Activated naive CD4-positive, alpha-beta T cell treated with anti-CD3 and anti-CD28 coated beads for 36 hours (primary cell): Measurements from ENCODE around the gene ANKRD63. TPM values are rescaled to one million over a fixed set of nuclear protein-coding genes. Genes with fewer than 3 reads are reported as not detected.
A peak's percentile ranks its signal among the peaks of the same experiment; 100 is the strongest.

Experiments
- CTCF ChIA-PET: fragments of 350-600 bp; sonication (Branson Sonifier 250); formaldehyde crosslinking; loops from one replicate; lab custom pipeline; 2021; ENCODE audit warnings: antibody characterized with exemption; lab: Charles Lee
- DNase-seq: peaks from one replicate; pipeline ENCODE4 v3.0.0-alpha.2; 2020
- H3K27ac Mint-ChIP-seq: one replicate; pipeline ENCODE4 v1.8.0; 2021; ENCODE audit warnings: mild to moderate bottlenecking, mixed read lengths
- H3K27me3 Mint-ChIP-seq: one replicate; pipeline ENCODE4 v1.8.0; 2021; ENCODE audit warnings: low read depth, mixed read lengths
- H3K36me3 Mint-ChIP-seq: one replicate; pipeline ENCODE4 v1.8.0; 2021; ENCODE audit warnings: low read depth, mixed read lengths
- H3K4me1 Mint-ChIP-seq: one replicate; pipeline ENCODE4 v1.8.0; 2021; ENCODE audit warnings: low read depth, mixed read lengths
- H3K4me3 Mint-ChIP-seq: one replicate; pipeline ENCODE4 v1.8.0; 2021; ENCODE audit warnings: mild to moderate bottlenecking, moderate library complexity, mixed read lengths
- H3K9me3 Mint-ChIP-seq: one replicate; pipeline ENCODE4 v1.8.0; 2021; ENCODE audit warnings: mixed read lengths
- intact Hi-C: fragments of 100-400 bp; cut with micrococcal nuclease; formaldehyde crosslinking; loops from one replicate; pipeline ENCODE4 v1.15.1; 2023
- total RNA-seq, 2 experiments: library from RNA; stranded (reverse); gene quantifications; one replicate each; pipeline ENCODE4 v1.2.3, GENCODE V29; 2021

ANKRD63 gene
- total RNA-seq = not detected

GRCh38 chr15:40282869-40283614 lies at the start of gene ANKRD63:
Gene ANKRD63 (minus strand): TSS chr15:40283064. CDS start chr15:40282586, 478 bp downstream.
- peaks cover 23% of the 10 kb centered on the region for H3K27me3 Mint-ChIP-seq
- H3K27ac Mint-ChIP-seq = no peak within 1 kb of the TSS
- peak within 1 kb of the TSS; percentile 62 for H3K4me3 Mint-ChIP-seq
- no peaks in the 10 kb centered on the region for H3K36me3 Mint-ChIP-seq
- H3K9me3 Mint-ChIP-seq = no peaks in the 10 kb centered on the region
- peaks cover 5% of the 10 kb centered on the region for H3K4me1 Mint-ChIP-seq
- peak; percentile 22 for DNase-seq
- CTCF ChIA-PET = interaction anchor here (1.0 to 2.8 kb wide), 6 partner anchors 8 to 54 kb away, joined by 3 to 17 read pairs (median 4); partner anchors contain the start of gene PLCB2
- intact Hi-C loops = loop anchor here (5.0 kb wide), 1 partner anchor 39 kb away; the partner anchor contains the start of gene INAFM2

DNA sequence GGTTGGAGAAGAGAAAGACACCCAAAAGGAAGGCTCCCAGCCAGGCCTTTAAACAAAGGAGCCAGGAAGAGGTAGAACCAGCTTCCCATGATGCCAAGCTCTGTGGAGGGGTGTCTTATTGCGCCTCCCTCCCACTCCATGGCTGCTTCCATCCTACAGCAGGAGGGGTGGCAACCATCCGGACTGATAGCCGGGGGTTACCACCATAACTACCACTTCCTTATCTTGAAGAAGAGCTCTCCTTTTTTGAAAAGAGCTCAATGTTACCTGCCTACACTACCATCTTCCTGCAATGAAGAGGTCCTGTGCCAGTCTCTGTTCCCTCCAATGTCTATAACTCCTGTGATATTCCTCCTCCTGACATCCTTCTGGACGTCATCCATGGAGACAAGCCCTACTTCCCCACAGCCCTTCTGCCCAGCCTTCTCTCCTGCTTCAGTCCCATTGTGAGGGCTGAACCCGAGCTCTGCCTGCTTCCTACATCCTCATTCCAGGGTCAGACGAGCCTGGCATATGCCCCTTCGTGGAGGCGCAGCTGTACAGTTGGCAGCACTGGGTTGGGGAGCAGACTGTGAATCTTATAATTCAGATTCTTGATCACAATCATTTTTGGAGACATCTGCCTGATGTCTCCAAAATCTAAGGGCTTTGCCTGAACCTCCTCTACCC lies 49.4 kb upstream of the ANKRD63 start:
- DNase-seq = no peak
- intact Hi-C loops = no loop called here
- CTCF ChIA-PET = interaction anchor here (1.2 to 19.2 kb wide), 4 partner anchors 12 to 53 kb away, joined by 4 to 448 read pairs (median 10); partner anchors contain the start of genes ANKRD63, INAFM2 and PLCB2
- no peak overlapping the region for H3K27ac Mint-ChIP-seq
- H3K36me3 Mint-ChIP-seq = no peaks in the 10 kb centered on the region
- H3K9me3 Mint-ChIP-seq = no peaks in the 10 kb centered on the region
- H3K27me3 Mint-ChIP-seq = no peaks in the 10 kb centered on the region
- H3K4me1 Mint-ChIP-seq = peaks cover 15% of the 10 kb centered on the region
- H3K4me3 Mint-ChIP-seq = no peak overlapping the region

DNA sequence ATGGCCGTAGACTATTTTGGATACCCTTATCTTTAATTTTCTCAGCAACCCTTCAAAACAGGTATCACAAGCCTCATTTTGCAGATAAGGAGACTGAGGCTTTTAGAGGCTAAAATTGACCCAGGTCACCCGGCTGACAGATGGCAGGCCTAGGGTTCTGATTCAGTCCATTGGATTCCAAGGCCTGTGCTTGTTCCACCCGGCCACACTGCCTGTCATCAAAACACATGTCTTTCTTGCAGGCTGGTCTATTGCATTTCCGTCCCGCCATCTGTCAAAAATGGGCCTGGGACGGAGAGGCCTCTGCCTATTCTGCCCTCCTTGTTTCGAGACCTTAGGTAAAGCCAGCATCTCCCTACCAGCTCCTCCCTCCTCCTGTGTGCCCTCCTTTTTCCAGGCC lies 48.8 kb upstream of the ANKRD63 start:
- intact Hi-C loops = no loop called here
- H3K27ac Mint-ChIP-seq = no peak overlapping the region
- H3K4me1 Mint-ChIP-seq = peaks cover 12% of the 10 kb centered on the region
- no peak overlapping the region for H3K4me3 Mint-ChIP-seq
- no peaks in the 10 kb centered on the region for H3K36me3 Mint-ChIP-seq
- no peaks in the 10 kb centered on the region for H3K27me3 Mint-ChIP-seq
- no peaks in the 10 kb centered on the region for H3K9me3 Mint-ChIP-seq
- CTCF ChIA-PET = interaction anchor here (1.2 to 19.2 kb wide), 4 partner anchors 12 to 52 kb away, joined by 4 to 448 read pairs (median 10); partner anchors contain the start of genes ANKRD63, INAFM2 and PLCB2
- no peak for DNase-seq

DNA sequence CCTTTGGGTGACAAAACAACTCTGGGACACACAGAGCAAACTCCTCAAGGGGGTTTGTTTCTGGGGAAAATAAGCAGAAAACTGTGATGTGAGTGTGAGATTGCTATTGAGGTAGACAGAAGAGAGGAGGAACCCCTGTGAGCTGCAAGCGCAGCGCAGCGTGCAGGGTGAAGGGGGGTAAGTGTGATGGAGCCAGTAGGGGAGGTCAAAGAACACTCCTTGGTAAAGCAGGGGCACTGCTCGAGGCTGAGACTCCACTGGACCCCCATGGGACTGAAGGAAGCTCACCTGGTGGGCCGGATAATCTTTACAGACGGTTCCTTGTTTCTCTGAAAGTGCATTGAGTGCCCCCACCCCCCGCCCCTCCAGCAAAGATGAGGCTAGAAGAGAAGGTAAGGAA lies 48.2 kb upstream of the ANKRD63 start:
- DNase-seq = no peak
- Mint-ChIP-seq H3K36me3 (no peaks in the 10 kb centered on the region), H3K27ac (no peak overlapping the region), H3K9me3 (no peaks in the 10 kb centered on the region), H3K4me3 (no peak overlapping the region), H3K4me1 (peaks cover 14% of the 10 kb centered on the region), H3K27me3 (no peaks in the 10 kb centered on the region)
- CTCF ChIA-PET = interaction anchor here (1.3 to 19.2 kb wide), 3 partner anchors 13 to 52 kb away, joined by 5 to 448 read pairs (median 16); partner anchors contain the start of genes INAFM2 and PLCB2
- intact Hi-C loops = no loop called here

GRCh38 chr15:40330368-40330836 lies 47.5 kb upstream of the ANKRD63 start:
- Mint-ChIP-seq H3K4me3 (no peak overlapping the region), H3K4me1 (peaks cover 19% of the 10 kb centered on the region), H3K9me3 (no peaks in the 10 kb centered on the region), H3K27ac (no peak overlapping the region), H3K27me3 (no peaks in the 10 kb centered on the region), H3K36me3 (no peaks in the 10 kb centered on the region)
- CTCF ChIA-PET = interaction anchor here (2.6 to 19.2 kb wide), 2 partner anchors 13 to 15 kb away, joined by 16 to 448 read pairs; partner anchors contain the start of genes INAFM2 and PLCB2
- no peak for DNase-seq
- intact Hi-C loops = no loop called here

DNA sequence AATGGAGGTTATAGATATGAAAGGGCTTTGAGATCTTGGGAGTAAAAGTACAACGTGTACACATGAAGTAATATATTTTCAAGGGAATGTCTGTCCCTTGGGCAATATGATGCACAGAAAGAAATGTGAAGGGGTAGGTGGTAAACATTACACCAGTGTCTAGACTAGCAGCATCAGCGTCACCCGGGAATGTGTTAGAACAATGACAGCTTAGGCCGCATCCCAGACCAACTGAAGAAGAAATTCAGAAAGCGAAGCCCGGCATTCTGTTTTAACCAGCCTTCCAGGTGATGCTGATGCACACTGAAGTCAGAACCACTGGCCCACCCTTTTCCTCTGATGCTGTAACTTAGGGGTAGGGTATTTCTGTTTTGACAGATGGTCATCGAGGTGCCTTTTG lies 46.9 kb upstream of the ANKRD63 start:
- no peaks in the 10 kb centered on the region for H3K27me3 Mint-ChIP-seq
- intact Hi-C loops = no loop called here
- CTCF ChIA-PET = interaction anchor here (2.6 to 19.2 kb wide), 3 partner anchors 8 to 15 kb away, joined by 17 to 448 read pairs (median 130); partner anchors contain the start of genes CCDC9B, INAFM2 and PLCB2
- H3K27ac Mint-ChIP-seq = no peak overlapping the region
- H3K4me1 Mint-ChIP-seq = peaks cover 25% of the 10 kb centered on the region
- no peak overlapping the region for H3K4me3 Mint-ChIP-seq
- H3K36me3 Mint-ChIP-seq = peaks cover 3% of the 10 kb centered on the region
- H3K9me3 Mint-ChIP-seq = no peaks in the 10 kb centered on the region
- no peak for DNase-seq

DNA sequence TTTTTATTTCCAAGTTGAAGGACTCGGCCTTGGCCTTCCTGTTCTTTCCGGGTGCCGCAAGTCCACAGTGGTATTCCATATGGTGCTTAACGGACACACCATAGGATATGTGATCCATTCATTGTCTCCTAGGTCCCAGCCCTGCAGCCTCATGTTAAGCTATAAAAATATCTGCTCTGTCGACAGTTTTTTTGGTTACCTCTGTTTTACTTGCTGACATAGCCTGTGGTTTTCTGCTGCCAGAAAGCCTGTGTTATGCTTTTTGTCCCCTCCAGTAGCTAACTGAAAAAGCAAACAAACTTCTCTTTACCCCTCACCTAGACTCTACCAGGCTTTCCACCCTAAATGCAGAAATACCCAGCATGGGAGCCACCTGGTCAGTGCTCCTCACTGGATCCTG lies 45.9 kb upstream of the ANKRD63 start:
- Mint-ChIP-seq H3K36me3 (peaks cover 3% of the 10 kb centered on the region), H3K4me3 (no peak overlapping the region), H3K9me3 (no peaks in the 10 kb centered on the region), H3K27me3 (no peaks in the 10 kb centered on the region), H3K27ac (no peak overlapping the region), H3K4me1 (peaks cover 18% of the 10 kb centered on the region)
- DNase-seq = no peak
- intact Hi-C loops = no loop called here
- CTCF ChIA-PET = interaction anchor here (0.7 to 19.2 kb wide), 8 partner anchors 9 to 68 kb away, joined by 3 to 448 read pairs (median 10); partner anchors contain the start of genes CCDC9B, INAFM2 and PLCB2

DNA sequence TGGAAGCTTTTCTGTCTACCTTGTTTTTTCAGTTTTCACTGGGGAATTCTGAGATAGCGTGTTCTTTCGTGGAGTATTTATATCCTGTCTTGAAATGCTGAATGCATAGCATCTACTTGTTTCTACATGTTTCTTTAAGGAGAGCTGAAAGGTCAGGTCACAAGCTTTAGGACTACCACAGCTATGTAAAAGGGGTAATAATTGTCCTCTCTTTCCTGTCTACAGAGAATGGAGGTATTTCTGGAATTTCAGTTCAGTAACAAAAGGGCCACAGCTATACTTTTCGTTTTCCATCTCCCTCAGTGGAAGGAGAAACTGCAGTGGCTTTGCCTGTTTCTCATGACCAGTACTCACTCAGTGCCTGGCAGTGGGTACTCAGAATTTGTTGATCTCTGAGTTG lies 45.3 kb upstream of the ANKRD63 start:
- Mint-ChIP-seq H3K9me3 (no peaks in the 10 kb centered on the region), H3K27me3 (no peaks in the 10 kb centered on the region), H3K4me3 (no peak overlapping the region), H3K36me3 (peaks cover 3% of the 10 kb centered on the region), H3K27ac (no peak overlapping the region), H3K4me1 (peaks cover 16% of the 10 kb centered on the region)
- CTCF ChIA-PET = interaction anchor here (1.0 to 19.2 kb wide), 7 partner anchors 10 to 55 kb away, joined by 3 to 448 read pairs (median 16); partner anchors contain the start of genes CCDC9B, INAFM2 and PLCB2
- intact Hi-C loops = no loop called here
- no peak for DNase-seq

DNA sequence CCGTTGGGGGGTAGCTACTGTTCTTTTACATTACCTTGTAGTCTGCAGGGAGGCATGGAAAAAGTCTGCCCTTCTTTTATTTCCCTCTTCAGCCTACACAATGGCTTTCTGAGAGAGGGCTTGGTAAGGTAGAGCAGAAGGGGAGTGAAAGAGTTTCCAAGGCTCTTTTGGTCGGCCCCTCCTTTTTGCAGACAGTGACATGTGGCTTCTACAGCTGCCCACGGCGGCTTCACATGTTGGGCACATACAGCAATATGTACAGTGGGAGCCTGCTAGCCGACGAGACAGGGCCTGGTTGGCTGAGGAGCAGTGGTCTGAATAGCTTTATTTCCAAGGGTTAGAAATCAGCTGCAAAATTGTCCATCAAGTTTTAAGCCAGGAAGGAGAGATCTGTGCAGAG lies 44.6 kb upstream of the ANKRD63 start:
- CTCF ChIA-PET = interaction anchor here (1.2 to 19.2 kb wide), 7 partner anchors 11 to 53 kb away, joined by 4 to 448 read pairs (median 16); partner anchors contain the start of genes CCDC9B, INAFM2 and PLCB2
- Mint-ChIP-seq H3K9me3 (no peaks in the 10 kb centered on the region), H3K4me3 (no peak overlapping the region), H3K27ac (no peak overlapping the region), H3K27me3 (no peaks in the 10 kb centered on the region), H3K4me1 (peaks cover 18% of the 10 kb centered on the region), H3K36me3 (peaks cover 3% of the 10 kb centered on the region)
- no peak for DNase-seq
- intact Hi-C loops = no loop called here

DNA sequence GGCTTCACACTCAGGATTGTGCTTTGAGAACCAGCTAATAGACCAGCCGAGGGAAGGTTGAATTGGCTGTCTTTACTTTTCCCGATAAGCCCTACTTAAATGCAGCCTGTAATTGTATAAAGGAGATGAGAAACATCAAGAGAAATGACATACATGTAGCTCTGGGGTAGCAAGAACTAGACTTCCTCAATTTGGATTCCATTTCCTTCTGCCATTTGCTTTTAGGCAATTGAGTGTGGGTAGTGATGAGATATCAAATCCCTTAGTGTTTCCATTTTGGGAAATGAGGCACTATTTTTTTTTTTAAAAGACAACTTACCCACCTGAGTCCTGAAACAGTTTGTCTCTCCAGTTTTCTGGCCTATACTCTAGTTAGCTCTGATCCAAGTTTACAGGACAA lies 42.8 kb upstream of the ANKRD63 start:
- intact Hi-C loops = loop anchor here (2.0 kb wide), 1 partner anchor 33 kb away; the partner anchor contains the start of gene DISP2
- H3K4me1 Mint-ChIP-seq = peaks cover 22% of the 10 kb centered on the region
- H3K27ac Mint-ChIP-seq = no peak overlapping the region
- no peaks in the 10 kb centered on the region for H3K27me3 Mint-ChIP-seq
- CTCF ChIA-PET = interaction anchor here (0.6 to 5.8 kb wide), 14 partner anchors 9 to 361 kb away, joined by 3 to 130 read pairs (median 5); partner anchors contain the start of gene CCDC9B
- no peaks in the 10 kb centered on the region for H3K9me3 Mint-ChIP-seq
- no peak for DNase-seq
- H3K36me3 Mint-ChIP-seq = peaks cover 3% of the 10 kb centered on the region
- no peak overlapping the region for H3K4me3 Mint-ChIP-seq

GRCh38 chr15:40325188-40325587 lies 42.3 kb upstream of the ANKRD63 start:
- intact Hi-C loops = loop anchor here (2.0 kb wide), 1 partner anchor 34 kb away; the partner anchor contains the start of gene DISP2
- H3K27ac Mint-ChIP-seq = no peak overlapping the region

More at GRCh38 chr15:40325188-40325587, 42.3 kb upstream of the ANKRD63 start:
- H3K27me3 Mint-ChIP-seq = no peaks in the 10 kb centered on the region
- DNase-seq = no peak
- peaks cover 3% of the 10 kb centered on the region for H3K36me3 Mint-ChIP-seq
- H3K4me1 Mint-ChIP-seq = peaks cover 22% of the 10 kb centered on the region
- CTCF ChIA-PET = interaction anchor here (0.5 to 5.8 kb wide), 17 partner anchors 8 to 360 kb away, joined by 3 to 130 read pairs (median 5); partner anchors contain the start of genes CCDC9B and PLCB2
- H3K9me3 Mint-ChIP-seq = no peaks in the 10 kb centered on the region
- peak overlapping the region; percentile 73 for H3K4me3 Mint-ChIP-seq
